Karpas-422 (cell line): ENCODE data around the gene CAND2. TPM values are rescaled to one million over a fixed set of nuclear protein-coding genes. Genes with fewer than 3 reads are reported as not detected.

Experiments
- DNase-seq: peaks from one replicate; pipeline ENCODE4 v3.0.0-alpha.2; 2015
- H2AFZ ChIP-seq: fragments of 200-600 bp; sonication (generic); 2 replicates; pipeline ENCODE4 v1.6.1; 2014; ENCODE audit warnings: antibody characterized with exemption, low read length, mixed read lengths
- H3K27ac ChIP-seq: fragments of 200-600 bp; sonication (generic); 2 replicates; pipeline ENCODE4 v1.5.1; 2014; ENCODE audit warnings: mild to moderate bottlenecking, low read length, moderate library complexity
- H3K27me3 ChIP-seq: fragments of 200-600 bp; sonication (generic); 2 replicates; pipeline ENCODE4 v1.6.1; 2014; ENCODE audit warnings: low read length, mixed read lengths
- H3K36me3 ChIP-seq: fragments of 200-600 bp; sonication (generic); 2 replicates; pipeline ENCODE4 v1.6.1; 2014; ENCODE audit warnings: low read length, mixed read lengths; ENCODE audit not compliant: insufficient read depth
- H3K4me1 ChIP-seq: fragments of 200-600 bp; sonication (generic); 2 replicates; pipeline ENCODE4 v1.6.1; 2014; ENCODE audit warnings: mild to moderate bottlenecking, low read length, mixed read lengths
- H3K4me2 ChIP-seq: fragments of 200-600 bp; sonication (generic); 2 replicates; pipeline ENCODE4 v1.6.1; 2014; ENCODE audit warnings: low read length, low read depth, mild to moderate bottlenecking; ENCODE audit not compliant: poor library complexity, severe bottlenecking
- H3K4me3 ChIP-seq: fragments of 200-600 bp; sonication (generic); 2 replicates; pipeline ENCODE4 v1.5.1; 2014; ENCODE audit warnings: mild to moderate bottlenecking, antibody characterized with exemption, low read length, mixed read lengths
- H3K79me2 ChIP-seq: fragments of 200-600 bp; sonication (generic); 2 replicates; pipeline ENCODE4 v1.6.1; 2014; ENCODE audit warnings: mild to moderate bottlenecking, low read length, mixed read lengths
- H3K9ac ChIP-seq: fragments of 200-600 bp; sonication (generic); 2 replicates; pipeline ENCODE4 v1.6.0; 2014; ENCODE audit warnings: low read length
- H3K9me2 ChIP-seq: fragments of 200-600 bp; sonication (generic), shearing (Covaris generic); replicated peaks from 2 replicates; pipeline ENCODE4 v1.6.0; 2014; ENCODE audit warnings: mild to moderate bottlenecking, low read length, moderate library complexity; ENCODE audit not compliant: insufficient read depth
- H3K9me3 ChIP-seq: fragments of 300-700, 200-600 bp; sonication (generic); 2 replicates; pipeline ENCODE4 v1.6.1; 2014; ENCODE audit warnings: low read length, mixed read lengths
- H4K20me1 ChIP-seq: fragments of 200-600 bp; sonication (generic); 2 replicates; pipeline ENCODE4 v1.6.1; 2014; ENCODE audit warnings: mild to moderate bottlenecking, antibody characterized with exemption, low read length, low read depth; ENCODE audit not compliant: insufficient read depth
- total RNA-seq: library from RNA; depleted of rRNA; stranded (reverse); fragments of >200 nt; shearing (Covaris generic); gene quantifications from 2 replicates; pipeline ENCODE4 v1.2.3, GENCODE V29; 2014; ENCODE audit warnings: low replicate concordance

CAND2 gene
- total RNA-seq, 1 experiment from 2014 or later, result 13.0 TPM

- peak; percentile 44 for DNase-seq
- Histone ChIP-seq H3K27ac (no peak overlapping the region), H3K36me3 (no peaks in the 10 kb centered on the region), H3K9me3 (no peaks in the 10 kb centered on the region), H4K20me1 (no peaks in the 10 kb centered on the region), H3K27me3 (no peaks in the 10 kb centered on the region), H3K4me1 (peaks cover 56% of the 10 kb centered on the region), H3K4me3 (no peak overlapping the region), H3K4me2 (no peak overlapping the region), H3K9me2 (no peaks in the 10 kb centered on the region), H3K79me2 (no peaks in the 10 kb centered on the region), H3K9ac (peak overlapping the region; percentile 29), H2AFZ (no peak overlapping the region)
Observed at GRCh38 chr3:12759693-12760565, 36.6 kb upstream of the CAND2 start.

- Histone ChIP-seq H3K27me3 (no peaks in the 10 kb centered on the region), H3K4me3 (no peak overlapping the region), H3K9me2 (no peaks in the 10 kb centered on the region), H3K4me2 (no peak overlapping the region), H3K27ac (no peak overlapping the region), H3K4me1 (peaks cover 46% of the 10 kb centered on the region), H3K36me3 (no peaks in the 10 kb centered on the region), H3K9me3 (no peaks in the 10 kb centered on the region), H3K79me2 (no peaks in the 10 kb centered on the region), H2AFZ (no peak overlapping the region), H3K9ac (no peak overlapping the region), H4K20me1 (no peaks in the 10 kb centered on the region)
- DNase-seq, result no peak
Observed at GRCh38 chr3:12764171-12764776, 32.2 kb upstream of the CAND2 start.

DNA sequence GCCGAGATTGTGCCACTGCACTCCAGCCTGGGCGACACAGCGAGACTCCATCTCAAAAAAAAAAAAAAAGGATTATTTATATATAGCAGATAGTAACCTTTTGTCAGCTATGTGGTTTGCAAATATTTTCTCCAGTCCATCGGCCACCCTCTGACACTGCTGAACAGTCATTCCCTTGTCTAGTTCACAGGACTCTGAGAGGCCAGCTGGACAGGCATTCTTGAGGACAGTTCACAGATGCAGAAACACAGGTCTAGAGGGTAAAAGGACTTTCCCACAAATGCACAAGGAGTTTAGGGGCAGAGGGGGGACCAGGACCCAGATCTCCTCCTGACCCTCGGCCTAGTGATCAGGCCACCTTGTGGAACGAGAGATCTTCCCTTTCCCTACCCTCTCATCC is 29.9 kb upstream of the CAND2 start:
- peak overlapping the region; percentile 28 for H3K9ac ChIP-seq

GRCh38 chr3:12768579-12769527 is 27.6 kb upstream of the CAND2 start:
- Histone ChIP-seq H3K9ac (no peak overlapping the region), H3K9me3 (no peaks in the 10 kb centered on the region), H3K4me1 (peaks cover 24% of the 10 kb centered on the region), H3K4me2 (no peak overlapping the region), H3K27ac (no peak overlapping the region), H2AFZ (no peak overlapping the region), H3K27me3 (no peaks in the 10 kb centered on the region), H3K36me3 (no peaks in the 10 kb centered on the region), H3K4me3 (no peak overlapping the region), H3K79me2 (no peaks in the 10 kb centered on the region), H3K9me2 (no peaks in the 10 kb centered on the region), H4K20me1 (no peaks in the 10 kb centered on the region)
- DNase-seq, result no peak

More for the DNA sequence above, 29.9 kb upstream of the CAND2 start:
- Histone ChIP-seq H3K27me3 (no peaks in the 10 kb centered on the region), H3K27ac (no peak overlapping the region), H3K4me1 (peaks cover 29% of the 10 kb centered on the region), H3K4me2 (peak overlapping the region; percentile 9), H3K4me3 (no peak overlapping the region), H3K36me3 (no peaks in the 10 kb centered on the region), H3K9me3 (no peaks in the 10 kb centered on the region), H2AFZ (no peak overlapping the region), H3K79me2 (no peaks in the 10 kb centered on the region), H4K20me1 (no peaks in the 10 kb centered on the region), H3K9me2 (no peaks in the 10 kb centered on the region)
- no peak for DNase-seq

DNA sequence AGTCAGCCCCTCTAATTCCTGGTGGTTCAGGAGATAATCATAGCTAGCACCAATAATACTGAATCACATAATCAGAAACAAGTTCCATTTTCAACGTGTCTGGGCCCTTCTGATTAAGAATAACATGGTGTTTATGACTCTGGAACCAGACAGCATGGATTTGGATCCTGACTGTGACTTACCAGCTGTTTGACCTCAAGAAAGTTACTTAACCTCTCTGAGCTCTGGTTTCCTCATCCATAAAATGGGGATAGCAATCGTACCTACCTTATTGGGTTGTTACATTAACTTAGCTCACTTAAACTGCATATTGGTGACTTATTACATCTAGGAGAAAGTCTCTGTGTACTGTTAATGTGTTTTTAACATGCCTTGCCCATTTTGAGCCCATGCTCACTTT is 26.7 kb upstream of the CAND2 start:
- Histone ChIP-seq H3K4me3 (no peak overlapping the region), H3K4me1 (peaks cover 24% of the 10 kb centered on the region), H2AFZ (no peak overlapping the region), H3K79me2 (no peaks in the 10 kb centered on the region), H4K20me1 (no peaks in the 10 kb centered on the region), H3K36me3 (no peaks in the 10 kb centered on the region), H3K27me3 (no peaks in the 10 kb centered on the region), H3K9me3 (no peaks in the 10 kb centered on the region), H3K9ac (no peak overlapping the region), H3K4me2 (no peak overlapping the region), H3K27ac (no peak overlapping the region), H3K9me2 (no peaks in the 10 kb centered on the region)
- DNase-seq, result no peak

- Histone ChIP-seq H3K79me2 (no peaks in the 10 kb centered on the region), H4K20me1 (no peaks in the 10 kb centered on the region), H3K9me2 (no peaks in the 10 kb centered on the region), H3K4me2 (no peak overlapping the region), H3K27ac (no peak overlapping the region), H3K9ac (no peak overlapping the region), H3K4me1 (peaks cover 20% of the 10 kb centered on the region), H3K27me3 (peaks cover 2% of the 10 kb centered on the region; the same call in 1 of the 2 replicates), H3K9me3 (no peaks in the 10 kb centered on the region), H2AFZ (no peak overlapping the region), H3K4me3 (no peak overlapping the region), H3K36me3 (no peaks in the 10 kb centered on the region)
- no peak for DNase-seq
Observed at GRCh38 chr3:12771236-12771635, 25.2 kb upstream of the CAND2 start.

GRCh38 chr3:12772462-12772861 is 24.0 kb upstream of the CAND2 start:
- H3K9me2 ChIP-seq, result no peaks in the 10 kb centered on the region
- H2AFZ ChIP-seq, result no peak overlapping the region
- peaks cover 10% of the 10 kb centered on the region for H3K4me1 ChIP-seq

More at GRCh38 chr3:12772462-12772861, 24.0 kb upstream of the CAND2 start:
- Histone ChIP-seq H3K79me2 (no peaks in the 10 kb centered on the region), H3K9ac (no peak overlapping the region), H3K36me3 (no peaks in the 10 kb centered on the region), H3K4me3 (no peak overlapping the region), H3K27ac (no peak overlapping the region), H3K4me2 (no peak overlapping the region), H4K20me1 (no peaks in the 10 kb centered on the region), H3K9me3 (no peaks in the 10 kb centered on the region), H3K27me3 (peaks cover 2% of the 10 kb centered on the region; the same call in 1 of the 2 replicates)
- no peak for DNase-seq
